ENCODE data around the gene GRAP2.

- TF ChIP-seq CTCF (IDR thresholded peaks at IDR 0.05) (no peak), POLR2A (IDR thresholded peaks at IDR 0.05) (no peak)
Observed at GRCh38 chr22:39851606-39852315, 49.1 kb upstream of the GRAP2 start.

All from uterus (tissue), 2 donors.